Activated B cell treated with CpG ODN at 0.5 μM for 24 hours (primary cell): Measurements from ENCODE around the gene DMRT2. TPM values are rescaled to one million over a fixed set of nuclear protein-coding genes. Genes with fewer than 3 reads are reported as not detected.
A peak's percentile ranks its signal among the peaks of the same experiment; 100 is the strongest.

Source experiments
- ATAC-seq: fragments of 200-7000 bp; cut with Tn5 transposase; one replicate; pipeline ENCODE4 v1.10.0; 2021; ENCODE audit warnings: low read depth, mild to moderate bottlenecking, moderate library complexity
- CTCF ChIA-PET: fragments of 350-600 bp; sonication (Branson Sonifier 250); formaldehyde crosslinking; loops from one replicate; lab custom pipeline; 2021; ENCODE audit warnings: antibody characterized with exemption; lab: Charles Lee
- POLR2A ChIA-PET: fragments of 350-600 bp; sonication (Branson Sonifier 250); formaldehyde crosslinking; loops from one replicate; lab custom pipeline; 2021; ENCODE audit warnings: antibody characterized with exemption; lab: Charles Lee
- DNase-seq: peaks from one replicate; pipeline ENCODE4 v3.0.0; 2022
- H3K27ac Mint-ChIP-seq: one replicate; pipeline ENCODE4 v1.8.0; 2020; ENCODE audit warnings: mixed read lengths
- H3K27me3 Mint-ChIP-seq: one replicate; pipeline ENCODE4 v1.8.0; 2021; ENCODE audit warnings: mixed read lengths
- H3K36me3 Mint-ChIP-seq: one replicate; pipeline ENCODE4 v1.8.0; 2021; ENCODE audit warnings: low read depth, mixed read lengths
- H3K4me1 Mint-ChIP-seq: one replicate; pipeline ENCODE4 v1.8.0; 2021; ENCODE audit warnings: mixed read lengths
- H3K4me3 Mint-ChIP-seq: one replicate; pipeline ENCODE4 v1.8.0; 2020; ENCODE audit warnings: mild to moderate bottlenecking, mixed read lengths
- H3K9me3 Mint-ChIP-seq: one replicate; pipeline ENCODE4 v1.8.0; 2020; ENCODE audit warnings: mixed read lengths
- intact Hi-C: fragments of 100-400 bp; cut with micrococcal nuclease; formaldehyde crosslinking; loops from one replicate; pipeline ENCODE4 v1.15.1; 2024
- total RNA-seq: library from RNA; stranded (reverse); gene quantifications from 2 replicates; pipeline ENCODE4 v1.2.3, GENCODE V29; 2022
- TF ChIP-seq, protein P1 (sequence below): fragments of 200-600 bp; IDR thresholded peaks from one replicate; pipeline ENCODE4 v1.8.0; 2022; ENCODE audit warnings: antibody characterized with exemption, mild to moderate bottlenecking

The DMRT2 gene
- total RNA-seq, 1 donor from 2014 or later = not detected

DNA sequence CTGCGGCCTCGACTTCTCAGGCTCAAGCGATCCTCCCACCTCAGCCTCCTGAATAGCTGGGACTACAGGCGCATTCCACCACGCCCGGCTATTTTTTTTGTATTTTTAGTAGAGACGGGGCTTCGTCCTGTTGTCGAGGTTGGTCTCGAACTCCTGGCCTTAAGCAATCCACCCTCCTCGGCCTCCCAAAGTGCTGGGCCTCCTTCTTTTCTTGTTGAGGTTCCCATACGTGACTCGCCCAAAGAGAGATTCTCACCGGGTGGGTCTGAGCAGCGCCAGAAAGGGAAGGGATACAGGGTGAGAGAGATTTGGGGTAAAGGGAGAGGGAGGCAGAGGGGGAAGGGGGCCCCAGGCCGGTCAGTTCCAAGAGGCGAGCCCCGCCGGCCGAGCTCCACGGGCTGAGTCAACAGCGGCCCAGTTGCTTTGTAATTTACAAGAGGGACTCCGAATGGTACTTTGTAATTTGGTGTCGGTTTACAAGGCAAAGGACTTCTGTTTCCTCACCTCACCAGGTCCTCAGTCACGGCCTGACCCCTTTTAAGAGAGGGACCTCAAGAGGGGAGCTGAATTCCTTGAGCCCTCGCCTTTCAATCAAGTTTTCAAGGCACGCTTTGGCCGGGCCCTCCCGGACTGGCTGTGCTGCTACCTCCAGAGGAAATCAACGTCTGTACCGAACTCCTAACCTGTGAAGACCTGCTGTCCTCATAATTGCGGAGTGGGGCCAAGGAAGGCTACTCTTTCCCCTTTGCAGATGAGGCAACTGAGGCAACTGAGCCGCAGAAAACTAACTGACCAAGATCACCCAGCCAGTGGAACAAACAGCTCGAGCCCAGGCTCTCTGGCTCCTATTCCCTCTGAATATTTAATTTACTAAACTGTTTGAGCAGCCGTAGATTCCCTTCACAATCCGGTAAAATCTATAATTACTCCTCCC lies 3.3 kb upstream of the DMRT2 start:
- ATAC-seq = no peak
- H3K9me3 Mint-ChIP-seq = peaks cover 9% of the 10 kb centered on the region
- TF ChIP-seq, protein P1, sequence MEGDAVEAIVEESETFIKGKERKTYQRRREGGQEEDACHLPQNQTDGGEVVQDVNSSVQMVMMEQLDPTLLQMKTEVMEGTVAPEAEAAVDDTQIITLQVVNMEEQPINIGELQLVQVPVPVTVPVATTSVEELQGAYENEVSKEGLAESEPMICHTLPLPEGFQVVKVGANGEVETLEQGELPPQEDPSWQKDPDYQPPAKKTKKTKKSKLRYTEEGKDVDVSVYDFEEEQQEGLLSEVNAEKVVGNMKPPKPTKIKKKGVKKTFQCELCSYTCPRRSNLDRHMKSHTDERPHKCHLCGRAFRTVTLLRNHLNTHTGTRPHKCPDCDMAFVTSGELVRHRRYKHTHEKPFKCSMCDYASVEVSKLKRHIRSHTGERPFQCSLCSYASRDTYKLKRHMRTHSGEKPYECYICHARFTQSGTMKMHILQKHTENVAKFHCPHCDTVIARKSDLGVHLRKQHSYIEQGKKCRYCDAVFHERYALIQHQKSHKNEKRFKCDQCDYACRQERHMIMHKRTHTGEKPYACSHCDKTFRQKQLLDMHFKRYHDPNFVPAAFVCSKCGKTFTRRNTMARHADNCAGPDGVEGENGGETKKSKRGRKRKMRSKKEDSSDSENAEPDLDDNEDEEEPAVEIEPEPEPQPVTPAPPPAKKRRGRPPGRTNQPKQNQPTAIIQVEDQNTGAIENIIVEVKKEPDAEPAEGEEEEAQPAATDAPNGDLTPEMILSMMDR = no peak
- H3K27ac Mint-ChIP-seq = no peak overlapping the region
- intact Hi-C loops = loop anchor here (5.0 kb wide), 1 partner anchor 205 kb away; the partner anchor contains the start of gene DMRT1
- peaks cover 2% of the 10 kb centered on the region for H3K36me3 Mint-ChIP-seq
- DNase-seq = no peak
- ChIA-PET POLR2A (no interaction called here), CTCF (no interaction called here)
- peaks cover 76% of the 10 kb centered on the region for H3K27me3 Mint-ChIP-seq
- peaks cover 36% of the 10 kb centered on the region for H3K4me1 Mint-ChIP-seq
- peak overlapping the region; percentile 80 for H3K4me3 Mint-ChIP-seq

GRCh38 chr9:1047591-1048230 lies 2.4 kb upstream of the DMRT2 start:
- intact Hi-C loops = loop anchor here (2.0 to 5.0 kb wide), 2 partner anchors 75 to 205 kb away; partner anchors contain the start of gene DMRT1
- TF ChIP-seq, protein P1 = no peak
- H3K27ac Mint-ChIP-seq = peak overlapping the region; percentile 54
- peaks cover 43% of the 10 kb centered on the region for H3K4me1 Mint-ChIP-seq
- peaks cover 79% of the 10 kb centered on the region for H3K27me3 Mint-ChIP-seq
- CTCF ChIA-PET = no interaction called here
- H3K4me3 Mint-ChIP-seq = peak overlapping the region; percentile 80
- H3K9me3 Mint-ChIP-seq = peaks cover 9% of the 10 kb centered on the region
- DNase-seq = no peak
- H3K36me3 Mint-ChIP-seq = peaks cover 2% of the 10 kb centered on the region
- ATAC-seq = no peak
- POLR2A ChIA-PET = no interaction called here

GRCh38 chr9:1048231-1048619 lies 1.9 kb upstream of the DMRT2 start:
- peaks cover 9% of the 10 kb centered on the region for H3K9me3 Mint-ChIP-seq
- peak overlapping the region; percentile 54 for H3K27ac Mint-ChIP-seq
- H3K4me3 Mint-ChIP-seq = peak overlapping the region; percentile 80
- intact Hi-C loops = loop anchor here (2.0 to 5.0 kb wide), 2 partner anchors 75 to 206 kb away; partner anchors contain the start of gene DMRT1
- ATAC-seq (no peak), DNase-seq (no peak)
- peaks cover 43% of the 10 kb centered on the region for H3K4me1 Mint-ChIP-seq
- TF ChIP-seq, protein P1 = no peak
- POLR2A ChIA-PET = no interaction called here
- CTCF ChIA-PET = no interaction called here
- H3K36me3 Mint-ChIP-seq = peaks cover 2% of the 10 kb centered on the region
- H3K27me3 Mint-ChIP-seq = peaks cover 79% of the 10 kb centered on the region

DNA sequence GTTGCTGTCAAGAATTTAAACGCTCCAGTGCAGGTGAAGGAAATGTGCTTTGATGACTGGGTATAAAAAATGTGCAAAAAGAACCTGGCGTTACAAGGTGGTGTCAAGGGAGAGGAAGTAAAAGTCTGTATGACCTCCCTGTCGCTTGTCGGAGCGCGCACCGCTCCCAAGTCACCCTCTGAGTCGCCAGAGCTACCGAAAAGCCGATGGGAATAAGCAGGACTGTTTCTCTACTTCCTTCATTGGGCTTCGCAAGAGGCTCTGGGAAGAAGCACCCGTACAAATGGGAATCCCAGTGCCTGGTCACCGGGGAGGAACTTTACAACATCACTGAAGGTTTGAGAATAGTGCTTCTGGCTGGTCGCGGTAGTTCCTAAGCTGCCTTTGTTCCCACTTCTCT lies 1.3 kb upstream of the DMRT2 start:
- POLR2A ChIA-PET = no interaction called here

More for the DNA sequence above, 1.3 kb upstream of the DMRT2 start:
- H3K27ac Mint-ChIP-seq = no peak overlapping the region
- H3K36me3 Mint-ChIP-seq = peaks cover 2% of the 10 kb centered on the region
- TF ChIP-seq, protein P1 = no peak
- H3K27me3 Mint-ChIP-seq = peaks cover 78% of the 10 kb centered on the region
- ATAC-seq (no peak), DNase-seq (no peak)
- H3K4me3 Mint-ChIP-seq = peak overlapping the region; percentile 80
- intact Hi-C loops = loop anchor here (2.0 to 5.0 kb wide), 2 partner anchors 76 to 207 kb away; partner anchors contain the start of gene DMRT1
- CTCF ChIA-PET = no interaction called here
- peaks cover 9% of the 10 kb centered on the region for H3K9me3 Mint-ChIP-seq
- peaks cover 43% of the 10 kb centered on the region for H3K4me1 Mint-ChIP-seq
